Osteoblast (primary cell): Measurements from ENCODE around the gene LMO2. TPM values are rescaled to one million over a fixed set of nuclear protein-coding genes. Genes with fewer than 3 reads are reported as not detected.

Experiments used
- DNase-seq: peaks from one replicate; pipeline ENCODE4 v3.0.0; 2011; ENCODE audit warnings: low spot score, mixed read lengths; ENCODE audit not compliant: insufficient read length; ENCODE audit errors: missing footprints
- H2AFZ ChIP-seq: 2 replicates; pipeline ENCODE4 v1.6.0; 2011; ENCODE audit warnings: mild to moderate bottlenecking, low read length
- H3K27ac ChIP-seq: 2 replicates; pipeline ENCODE4 v1.5.1; 2011; ENCODE audit warnings: mild to moderate bottlenecking, low read depth, low read length, moderate library complexity
- H3K27me3 ChIP-seq: 2 replicates; pipeline ENCODE4 v1.6.0; 2012; ENCODE audit warnings: mild to moderate bottlenecking, control low read depth, inconsistent platforms, low read length, moderate library complexity; ENCODE audit not compliant: insufficient read depth
- H3K36me3 ChIP-seq: 2 replicates; pipeline ENCODE4 v1.5.1; 2011; ENCODE audit warnings: mild to moderate bottlenecking, low read length, control low read depth, moderate library complexity; ENCODE audit not compliant: insufficient read depth
- H3K4me1 ChIP-seq: 2 replicates; pipeline ENCODE4 v1.5.1; 2011; ENCODE audit warnings: mild to moderate bottlenecking, low read length, control low read depth, moderate library complexity; ENCODE audit not compliant: insufficient read depth
- H3K4me2 ChIP-seq: 2 replicates; pipeline ENCODE4 v1.6.0; 2011; ENCODE audit warnings: mild to moderate bottlenecking, low read length; ENCODE audit not compliant: insufficient read depth
- H3K4me3 ChIP-seq: fragments of 200-600 bp; sonication (generic); 3 replicates; pipeline ENCODE4 v1.5.1; 2012; ENCODE audit warnings: mild to moderate bottlenecking, low read length, inconsistent platforms; ENCODE audit not compliant: insufficient read depth
- H3K79me2 ChIP-seq: 2 replicates; pipeline ENCODE4 v1.6.0; 2012; ENCODE audit warnings: mild to moderate bottlenecking, low read length, control low read depth, inconsistent platforms; ENCODE audit not compliant: insufficient read depth
- H3K9me3 ChIP-seq: 2 replicates; pipeline ENCODE4 v1.5.1; 2011; ENCODE audit warnings: low read depth, low read length, control low read depth
- H4K20me1 ChIP-seq: 2 replicates; pipeline ENCODE4 v1.6.0; 2012; ENCODE audit warnings: mild to moderate bottlenecking, low read length, control low read depth; ENCODE audit not compliant: insufficient read depth
- CTCF ChIP-seq: IDR thresholded peaks from 2 replicates; pipeline ENCODE4 v1.5.1; 2011; ENCODE audit warnings: mild to moderate bottlenecking, low read depth, low read length, moderate library complexity; ENCODE audit errors: extremely low read depth
- total RNA-seq: library from RNA; depleted of rRNA; stranded (reverse); fragments of >200 nt; gene quantifications from 2 replicates; pipeline ENCODE4 v1.2.3, GENCODE V29; 2012

Gene LMO2
- total RNA-seq, 1 donor = 1.4 TPM

- Histone ChIP-seq H2AFZ (no peak overlapping the region), H3K4me2 (peak overlapping the region; percentile 71), H3K36me3 (no peaks in the 10 kb centered on the region), H4K20me1 (no peaks in the 10 kb centered on the region), H3K27ac (no peak overlapping the region), H3K27me3 (peaks cover 5% of the 10 kb centered on the region), H3K79me2 (no peaks in the 10 kb centered on the region), H3K4me1 (peaks cover 13% of the 10 kb centered on the region), H3K9me3 (no peaks in the 10 kb centered on the region), H3K4me3 (no peak overlapping the region)
- no peak for DNase-seq
- TF ChIP-seq CTCF = no peak
These were observed 2.5 kb upstream of the LMO2 start for GRCh38 chr11:33894398-33894746.

- peak overlapping the region; percentile 71 for H3K4me2 ChIP-seq
- no peak for DNase-seq
- peaks cover 8% of the 10 kb centered on the region for H3K4me1 ChIP-seq
- H3K4me3 ChIP-seq = peak overlapping the region; percentile 55
- H4K20me1 ChIP-seq = no peaks in the 10 kb centered on the region
- H3K27ac ChIP-seq = no peak overlapping the region
- TF ChIP-seq CTCF = no peak
- no peaks in the 10 kb centered on the region for H3K79me2 ChIP-seq
- no peaks in the 10 kb centered on the region for H3K36me3 ChIP-seq
- peaks cover 6% of the 10 kb centered on the region for H3K27me3 ChIP-seq
- H3K9me3 ChIP-seq = no peaks in the 10 kb centered on the region
- peak overlapping the region; percentile 64 for H2AFZ ChIP-seq
These were observed 2.0 kb upstream of the LMO2 start for GRCh38 chr11:33893711-33894397.

GRCh38 chr11:33892906-33893594, 1.2 kb upstream of the LMO2 start:
- peak overlapping the region; percentile 71 for H3K4me2 ChIP-seq

More at GRCh38 chr11:33892906-33893594, 1.2 kb upstream of the LMO2 start:
- H3K79me2 ChIP-seq = no peaks in the 10 kb centered on the region
- no peaks in the 10 kb centered on the region for H4K20me1 ChIP-seq
- peaks cover 10% of the 10 kb centered on the region for H3K27me3 ChIP-seq
- H3K36me3 ChIP-seq = no peaks in the 10 kb centered on the region
- no peak for DNase-seq
- H3K27ac ChIP-seq = no peak overlapping the region
- no peak overlapping the region for H2AFZ ChIP-seq
- TF ChIP-seq CTCF = no peak
- peaks cover 8% of the 10 kb centered on the region for H3K4me1 ChIP-seq
- H3K4me3 ChIP-seq = no peak overlapping the region
- no peaks in the 10 kb centered on the region for H3K9me3 ChIP-seq
